ENCODE data around the gene SOWAHA. TPM values are rescaled to one million over a fixed set of nuclear protein-coding genes. Genes with fewer than 3 reads are reported as not detected.

SOWAHA gene
- total RNA-seq, 4 donors from 2014 or later, result 0.27 to 0.87 TPM; not detected in 2

- H3K36me3 ChIP-seq, result no peaks in the 10 kb centered on the region
- peaks cover 0 to 45% (median 9%) of the 10 kb centered on the region in 3 donors for H3K4me1 ChIP-seq
- H3K4me3 ChIP-seq, result no peak overlapping the region
- no peak overlapping the region for H3K27ac ChIP-seq
- 86 to 93% methylated on average over 5 of the region's 5 CpGs for WGBS, 2 donors (ENCODE audit: low coverage in 1 of 2)
- no peak for ATAC-seq
- H3K27me3 ChIP-seq, result no peaks in the 10 kb centered on the region
- TF ChIP-seq POLR2AphosphoS5 (IDR thresholded peaks at IDR 0.05) (no peak), CTCF (IDR thresholded peaks at IDR 0.05) (no peak)
- no peaks in the 10 kb centered on the region for H3K9me3 ChIP-seq
These were observed 34.2 kb upstream of the SOWAHA start for GRCh38 chr5:132778856-132779255.

- Histone ChIP-seq H3K36me3 (no peaks in the 10 kb centered on the region), H3K27ac (no peak overlapping the region), H3K27me3 (no peaks in the 10 kb centered on the region), H3K4me1 (peaks cover 0 to 34% (median 4%) of the 10 kb centered on the region in 3 donors), H3K4me3 (no peak overlapping the region), H3K9me3 (no peaks in the 10 kb centered on the region)
- 73 to 90% methylated on average over 2 to 3 of the region's 3 CpGs for WGBS, 2 donors (ENCODE audit: low coverage in 1 of 2)
- TF ChIP-seq POLR2AphosphoS5 (IDR thresholded peaks at IDR 0.05) (no peak), CTCF (IDR thresholded peaks at IDR 0.05) (no peak), POLR2A (IDR thresholded peaks at IDR 0.05) (no peak), EP300 (IDR thresholded peaks at IDR 0.05) (no peak)
- ATAC-seq, result no peak
These were observed 33.1 kb upstream of the SOWAHA start for GRCh38 chr5:132779961-132780360.

- Histone ChIP-seq H3K36me3 (no peaks in the 10 kb centered on the region), H3K9me3 (no peaks in the 10 kb centered on the region), H3K4me3 (no peak overlapping the region), H3K27ac (no peak overlapping the region), H3K27me3 (no peaks in the 10 kb centered on the region), H3K4me1 (peaks cover 0 to 33% (median 0%) of the 10 kb centered on the region in 3 donors)
- 100% methylated on average over 1 of the region's 1 CpG for WGBS, 2 donors (ENCODE audit: low coverage in 1 of 2)
- no peak for ATAC-seq
- TF ChIP-seq EP300 (IDR thresholded peaks at IDR 0.05) (no peak), POLR2AphosphoS5 (IDR thresholded peaks at IDR 0.05) (no peak), CTCF (IDR thresholded peaks at IDR 0.05) (no peak), POLR2A (IDR thresholded peaks at IDR 0.05) (no peak)
These were observed 32.5 kb upstream of the SOWAHA start for GRCh38 chr5:132780577-132780976.

- no peaks in the 10 kb centered on the region for H3K36me3 ChIP-seq
- H3K4me3 ChIP-seq, result no peak overlapping the region
- no peaks in the 10 kb centered on the region for H3K27me3 ChIP-seq
- no peak for TF ChIP-seq POLR2AphosphoS5 (IDR thresholded peaks at IDR 0.05)
- no peak for TF ChIP-seq POLR2A (IDR thresholded peaks at IDR 0.05)
- no peak for TF ChIP-seq EP300 (IDR thresholded peaks at IDR 0.05)
- no peak for TF ChIP-seq CTCF (IDR thresholded peaks at IDR 0.05)
- no peak for ATAC-seq
- WGBS, 2 donors (ENCODE audit: low coverage in 1 of 2), result 88 to 95% methylated on average over 4 of the region's 4 CpGs
- peaks cover 0 to 33% (median 0%) of the 10 kb centered on the region in 3 donors for H3K4me1 ChIP-seq
- H3K9me3 ChIP-seq, result no peaks in the 10 kb centered on the region
- no peak overlapping the region for H3K27ac ChIP-seq
These were observed 32.1 kb upstream of the SOWAHA start for GRCh38 chr5:132781029-132781428.

GRCh38 chr5:132782101-132782500 lies 31.0 kb upstream of the SOWAHA start:
- ATAC-seq, result no peak

More at GRCh38 chr5:132782101-132782500, 31.0 kb upstream of the SOWAHA start:
- TF ChIP-seq POLR2AphosphoS5 (IDR thresholded peaks at IDR 0.05), result no peak
- no peak for TF ChIP-seq CTCF (IDR thresholded peaks at IDR 0.05)
- TF ChIP-seq POLR2A (IDR thresholded peaks at IDR 0.05), result no peak
- Histone ChIP-seq H3K9me3 (no peaks in the 10 kb centered on the region), H3K4me3 (no peak overlapping the region), H3K27ac (no peak overlapping the region), H3K4me1 (peaks cover 0 to 26% (median 0%) of the 10 kb centered on the region in 3 donors), H3K36me3 (no peaks in the 10 kb centered on the region), H3K27me3 (no peaks in the 10 kb centered on the region)
- WGBS, 2 donors (ENCODE audit: low coverage in 1 of 2), result 70 to 83% methylated on average over 1 to 2 of the region's 4 CpGs
